Left hindlimb (tissue), 1 donor: ENCODE data around the gene PFKFB3.
"Not testable (repeated sequence)": the region's sequence is repeated elsewhere in the genome, so short reads cannot be mapped to it uniquely, and the experiment has no call there.

Source experiments
- DNase-seq: peaks from one replicate; pipeline ENCODE4 v3.0.0-alpha.2; 2018

Gene PFKFB3

GRCh38 chr10:6239213-6239991 lies 36.7 kb downstream of the PFKFB3 start:
- no peak for DNase-seq

GRCh38 chr10:6240254-6240653 lies 37.5 kb downstream of the PFKFB3 start:
- DNase-seq, result no peak

GRCh38 chr10:6242089-6242488 lies 39.4 kb downstream of the PFKFB3 start:
- DNase-seq, result no peak

- DNase-seq, result no peak
Observed at GRCh38 chr10:6244510-6244909, 41.8 kb downstream of the PFKFB3 start.

GRCh38 chr10:6247041-6247712 lies 44.4 kb downstream of the PFKFB3 start:
- DNase-seq, result no peak

GRCh38 chr10:6248908-6249307 lies 46.2 kb downstream of the PFKFB3 start:
- not testable (repeated sequence) for DNase-seq

GRCh38 chr10:6249698-6250097 lies 47.0 kb downstream of the PFKFB3 start:
- no peak for DNase-seq

- DNase-seq, result no peak
Observed at GRCh38 chr10:6250745-6251144, 48.0 kb downstream of the PFKFB3 start.

- no peak for DNase-seq
Observed at GRCh38 chr10:6254201-6254600, 51.5 kb downstream of the PFKFB3 start.

- DNase-seq, result no peak
Observed at GRCh38 chr10:6255548-6256061, 52.9 kb downstream of the PFKFB3 start.

GRCh38 chr10:6256439-6256838 lies 53.7 kb downstream of the PFKFB3 start:
- DNase-seq, result no peak

- DNase-seq, result no peak
Observed at GRCh38 chr10:6259153-6259552, 56.4 kb downstream of the PFKFB3 start.

GRCh38 chr10:6260843-6261242 lies 58.1 kb downstream of the PFKFB3 start:
- DNase-seq, result no peak

GRCh38 chr10:6267941-6268340 lies 65.2 kb downstream of the PFKFB3 start:
- no peak for DNase-seq

GRCh38 chr10:6269432-6269831 lies 66.7 kb downstream of the PFKFB3 start:
- DNase-seq, result no peak

GRCh38 chr10:6269953-6270867 lies 67.5 kb downstream of the PFKFB3 start:
- DNase-seq, result no peak

- no peak for DNase-seq
Observed at GRCh38 chr10:6270951-6271350, 68.2 kb downstream of the PFKFB3 start.

- DNase-seq, result no peak
Observed at GRCh38 chr10:6271663-6272062, 68.9 kb downstream of the PFKFB3 start.

- DNase-seq, result no peak
Observed at GRCh38 chr10:6272126-6272525, 69.4 kb downstream of the PFKFB3 start.

GRCh38 chr10:6273351-6273750 lies 70.6 kb downstream of the PFKFB3 start:
- no peak for DNase-seq

GRCh38 chr10:6274040-6274439 lies 71.3 kb downstream of the PFKFB3 start:
- no peak for DNase-seq

- no peak for DNase-seq
Observed at GRCh38 chr10:6274484-6274883, 71.8 kb downstream of the PFKFB3 start.
